HL-60 (cell line): ENCODE data around the gene SNX8.

Experiments
- DNase-seq, 2 experiments: peaks; one replicate each; pipeline ENCODE4 v3.0.0-alpha.2; 2010 to 2020; ENCODE audit warnings: low read depth in 1 of 2, low spot score in 1 of 2
- H3K27ac ChIP-seq: fragments of 250-450 bp; sonication (Bioruptor Pico); replicated peaks from 2 replicates; pipeline ENCODE4 v1.5.1; 2020; ENCODE audit warnings: mild to moderate bottlenecking, moderate library complexity
- H3K27me3 ChIP-seq: fragments of 250-450 bp; sonication (Bioruptor Pico); 2 replicates; pipeline ENCODE4 v1.5.1; 2021; ENCODE audit warnings: mild to moderate bottlenecking, moderate library complexity; ENCODE audit not compliant: insufficient read depth, poor library complexity, severe bottlenecking
- H3K4me3 ChIP-seq: replicated peaks from 2 replicates; pipeline ENCODE4 v1.5.1; 2011; ENCODE audit warnings: mild to moderate bottlenecking, control low read depth, low read length; ENCODE audit not compliant: insufficient read depth
- CTCF ChIP-seq: IDR thresholded peaks from one replicate; pipeline ENCODE4 v1.5.1; 2011; ENCODE audit warnings: low read length, control low read depth, inconsistent platforms; ENCODE audit not compliant: insufficient read depth
- GABPA ChIP-seq: IDR thresholded peaks from 2 replicates; pipeline ENCODE4 v1.6.1; 2012; ENCODE audit warnings: low read depth
- POLR2AphosphoS5 ChIP-seq: IDR thresholded peaks from 2 replicates; pipeline ENCODE4 v1.6.1; 2012; ENCODE audit warnings: low read depth
- REST ChIP-seq: IDR thresholded peaks from 2 replicates; pipeline ENCODE4 v1.6.1; 2012; ENCODE audit warnings: low read depth; ENCODE audit not compliant: insufficient replicate concordance
- SPI1 ChIP-seq: IDR thresholded peaks from 2 replicates; pipeline ENCODE4 v1.6.1; 2012; ENCODE audit warnings: low read depth, mild to moderate bottlenecking, borderline replicate concordance

Gene SNX8

GRCh38 chr7:2257046-2257551 lies 57.1 kb downstream of the SNX8 start:
- no peak for TF ChIP-seq GABPA
- TF ChIP-seq CTCF: no peak
- no peak for TF ChIP-seq POLR2AphosphoS5
- TF ChIP-seq REST: no peak
- TF ChIP-seq SPI1: no peak
- H3K27ac ChIP-seq: no peak overlapping the region
- no peak overlapping the region for H3K4me3 ChIP-seq
- no peaks in the 10 kb centered on the region for H3K27me3 ChIP-seq
- no peak for DNase-seq

GRCh38 chr7:2256306-2257045 lies 57.8 kb downstream of the SNX8 start:
- no peak for TF ChIP-seq CTCF
- no peak for TF ChIP-seq REST
- no peak for TF ChIP-seq POLR2AphosphoS5
- no peak for TF ChIP-seq SPI1
- TF ChIP-seq GABPA: no peak
- Histone ChIP-seq H3K4me3 (no peak overlapping the region), H3K27me3 (no peaks in the 10 kb centered on the region), H3K27ac (no peak overlapping the region)
- DNase-seq: no peak

GRCh38 chr7:2255145-2256139 lies 58.8 kb downstream of the SNX8 start:
- no peaks in the 10 kb centered on the region for H3K27me3 ChIP-seq
- TF ChIP-seq REST: no peak
- no peak for TF ChIP-seq CTCF
- no peak for TF ChIP-seq POLR2AphosphoS5
- TF ChIP-seq GABPA: no peak
- TF ChIP-seq SPI1: no peak
- no peak overlapping the region for H3K27ac ChIP-seq
- DNase-seq: no peak
- H3K4me3 ChIP-seq: no peak overlapping the region
